GM12874 (cell line): ENCODE measurements around the gene MALAT1.

Experiments
- TF ChIP-seq, protein P1 (sequence below): IDR thresholded peaks from 2 replicates; pipeline ENCODE4 v1.5.1; 2011; ENCODE audit warnings: low read depth, mild to moderate bottlenecking, control low read depth, low read length, moderate library complexity; ENCODE audit not compliant: insufficient read depth

The MALAT1 gene

DNA sequence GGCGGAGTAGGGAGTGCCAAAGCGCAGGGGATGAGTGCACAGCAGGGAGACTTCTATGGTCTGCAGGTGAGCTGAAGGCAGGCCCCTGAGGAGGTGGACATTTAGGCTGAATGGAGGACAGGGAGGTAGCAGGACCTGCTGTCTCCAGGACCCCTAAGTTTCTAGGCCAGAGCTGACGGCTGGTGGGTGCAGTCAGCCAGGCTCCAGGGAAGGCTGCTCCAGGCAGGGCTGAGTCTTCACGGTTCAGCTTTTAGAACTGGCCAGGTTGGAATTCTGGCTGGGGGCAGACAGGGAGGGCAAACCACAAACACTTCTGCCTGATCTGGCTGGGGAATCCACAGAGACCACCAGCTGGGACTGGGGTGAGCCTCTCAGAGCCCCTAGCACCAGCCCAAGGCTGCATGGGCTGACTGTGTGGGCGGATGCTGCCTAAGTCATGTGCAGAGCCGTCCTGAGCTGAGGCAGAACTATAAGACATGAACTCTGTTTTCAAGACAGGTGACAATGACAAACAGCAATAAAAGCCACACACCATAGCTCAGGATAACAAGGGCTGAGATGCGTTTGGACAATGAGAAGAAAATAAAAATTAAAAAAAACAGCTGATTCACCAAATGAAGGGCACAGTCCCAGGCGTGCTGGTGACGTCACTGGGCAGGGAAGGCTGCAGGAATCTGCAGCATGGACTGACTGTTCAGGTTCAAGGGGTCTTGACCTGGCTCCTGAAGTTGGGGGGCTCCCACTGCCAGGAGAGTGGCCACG is 10.4 kb upstream of the MALAT1 start:
- TF ChIP-seq, protein P1, sequence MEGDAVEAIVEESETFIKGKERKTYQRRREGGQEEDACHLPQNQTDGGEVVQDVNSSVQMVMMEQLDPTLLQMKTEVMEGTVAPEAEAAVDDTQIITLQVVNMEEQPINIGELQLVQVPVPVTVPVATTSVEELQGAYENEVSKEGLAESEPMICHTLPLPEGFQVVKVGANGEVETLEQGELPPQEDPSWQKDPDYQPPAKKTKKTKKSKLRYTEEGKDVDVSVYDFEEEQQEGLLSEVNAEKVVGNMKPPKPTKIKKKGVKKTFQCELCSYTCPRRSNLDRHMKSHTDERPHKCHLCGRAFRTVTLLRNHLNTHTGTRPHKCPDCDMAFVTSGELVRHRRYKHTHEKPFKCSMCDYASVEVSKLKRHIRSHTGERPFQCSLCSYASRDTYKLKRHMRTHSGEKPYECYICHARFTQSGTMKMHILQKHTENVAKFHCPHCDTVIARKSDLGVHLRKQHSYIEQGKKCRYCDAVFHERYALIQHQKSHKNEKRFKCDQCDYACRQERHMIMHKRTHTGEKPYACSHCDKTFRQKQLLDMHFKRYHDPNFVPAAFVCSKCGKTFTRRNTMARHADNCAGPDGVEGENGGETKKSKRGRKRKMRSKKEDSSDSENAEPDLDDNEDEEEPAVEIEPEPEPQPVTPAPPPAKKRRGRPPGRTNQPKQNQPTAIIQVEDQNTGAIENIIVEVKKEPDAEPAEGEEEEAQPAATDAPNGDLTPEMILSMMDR = no peak

DNA sequence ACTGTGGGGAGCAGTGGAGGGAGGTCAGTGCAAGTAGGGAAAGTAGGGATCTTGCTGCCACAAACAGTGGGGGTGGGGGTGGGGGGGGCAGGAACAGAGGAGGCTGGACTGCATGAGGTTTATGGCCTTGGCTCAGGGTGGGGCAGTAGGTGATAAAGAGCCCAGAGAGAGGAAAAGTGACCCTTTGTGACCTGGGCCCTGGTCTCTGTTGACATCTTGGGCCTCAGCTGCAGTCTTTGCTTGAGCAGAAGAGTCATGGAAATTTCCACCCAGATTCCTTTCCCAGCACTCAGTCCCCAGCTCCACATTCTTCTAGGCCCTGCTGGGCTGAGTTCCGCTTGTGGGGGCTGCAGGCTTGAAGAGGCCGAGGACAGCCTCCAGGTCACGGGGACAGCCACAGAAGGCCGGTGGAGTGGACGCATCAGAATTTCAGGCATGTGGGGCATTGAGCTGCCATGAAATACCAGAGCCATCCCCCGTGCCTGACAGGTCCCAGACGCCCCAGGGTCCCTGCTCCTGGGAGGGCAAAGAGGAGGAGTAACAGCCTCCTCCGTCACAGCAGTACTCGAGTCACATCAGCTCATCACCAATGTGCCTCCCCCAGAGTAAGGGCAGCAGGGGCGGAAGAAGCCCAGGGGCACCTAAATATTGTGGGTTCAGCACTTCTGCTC is 9.7 kb upstream of the MALAT1 start:
- TF ChIP-seq, protein P1 = no peak

DNA sequence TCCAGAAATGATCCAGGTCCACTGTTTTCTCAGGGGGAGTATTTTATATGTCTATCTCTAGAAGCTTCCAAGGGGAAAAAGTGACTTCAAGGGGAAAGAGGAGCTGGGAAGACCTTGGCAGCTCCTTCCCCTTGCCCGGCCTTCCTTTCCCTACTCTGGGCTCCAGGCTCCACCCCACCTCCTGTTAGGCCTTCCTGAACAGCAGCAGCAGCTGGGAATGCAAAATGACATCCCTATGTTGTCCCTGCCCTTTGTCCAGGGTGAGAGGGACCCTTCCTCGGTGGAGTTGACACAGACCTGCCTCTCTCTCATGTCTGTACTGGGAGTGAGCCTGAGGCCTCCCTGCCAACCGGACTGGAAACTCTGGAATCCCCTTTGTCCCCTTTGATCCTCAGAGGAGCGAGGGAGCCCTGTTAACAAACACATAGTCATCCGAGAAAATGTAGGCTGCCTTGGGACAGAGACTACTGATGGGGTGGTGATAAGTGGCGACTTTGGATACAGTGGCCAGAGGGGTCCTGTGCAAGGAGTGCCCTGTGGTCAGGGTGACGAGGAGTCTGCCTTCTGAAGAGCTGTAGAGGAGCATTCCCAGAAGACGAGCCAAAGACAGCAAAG is 9.0 kb upstream of the MALAT1 start:
- TF ChIP-seq, protein P1 = no peak

DNA sequence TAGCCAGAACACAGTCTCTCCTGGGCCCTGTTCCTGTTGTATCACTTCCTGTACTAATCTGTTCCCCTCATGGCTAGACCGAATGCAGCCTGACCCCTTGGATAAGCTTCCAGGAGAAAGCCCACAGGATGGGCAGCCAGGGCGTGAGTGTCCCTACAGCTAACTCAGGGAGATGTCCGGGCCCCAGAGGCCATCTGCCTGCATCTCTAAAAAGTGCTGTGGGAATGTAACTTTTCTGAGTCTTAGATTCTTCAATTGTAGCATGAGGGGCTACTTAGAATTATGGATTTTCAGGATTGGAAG is 7.7 kb upstream of the MALAT1 start:
- TF ChIP-seq, protein P1 = no peak

DNA sequence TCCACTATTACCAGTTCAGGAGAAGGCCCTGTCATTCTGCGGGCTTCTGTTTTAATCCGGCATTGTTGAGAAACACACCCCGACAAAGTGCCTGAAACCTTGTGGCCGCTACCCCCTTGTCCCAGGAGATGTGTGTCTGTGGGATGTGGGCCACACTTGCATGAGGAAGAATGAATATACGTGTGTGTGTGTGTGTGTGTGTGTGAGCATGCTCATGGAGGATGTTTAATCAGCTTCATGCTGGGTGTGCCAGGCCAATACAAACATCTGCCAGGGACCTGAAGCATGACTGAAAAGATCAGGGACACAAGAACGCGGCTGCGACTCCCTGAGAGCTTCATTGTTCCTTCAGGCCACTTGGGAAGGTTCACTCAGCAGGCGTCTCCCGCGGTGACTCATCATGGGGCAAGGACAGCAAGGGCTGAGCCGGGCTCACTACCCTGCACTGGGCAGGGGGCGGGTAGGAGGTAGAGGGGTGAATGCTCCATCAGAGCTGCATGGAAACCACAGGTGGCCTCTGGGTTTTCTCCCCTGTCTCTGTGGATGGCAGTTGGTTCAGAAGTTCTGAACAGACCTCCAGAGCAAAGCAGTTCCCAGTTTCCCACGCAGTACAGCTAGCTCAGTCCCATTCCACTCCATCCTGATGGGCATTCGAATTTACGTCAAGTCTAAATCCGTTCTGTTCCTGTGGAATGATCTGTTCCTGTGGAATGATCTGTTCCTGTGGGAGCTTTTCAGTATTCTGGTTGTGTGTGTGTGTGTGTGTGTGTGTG is 7.0 kb upstream of the MALAT1 start:
- TF ChIP-seq, protein P1 = no peak

DNA sequence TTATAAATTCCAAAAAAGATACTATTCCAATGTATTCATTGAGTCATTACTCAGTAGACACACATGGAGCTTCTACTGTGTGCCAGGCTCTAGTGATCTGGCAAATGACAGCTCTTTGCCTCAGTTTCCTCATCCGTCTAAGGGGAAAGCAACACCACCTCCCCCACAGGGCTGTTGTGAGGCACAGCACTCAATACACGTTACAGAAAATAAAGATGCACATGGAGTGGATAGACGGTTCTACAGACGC is 6.5 kb upstream of the MALAT1 start:
- TF ChIP-seq, protein P1 = 0 out of 2 replicates have a peak, but pooled peaks have one; percentile 4
